HepG2 (cell line): Measurements from ENCODE around the gene KIAA1217. TPM values are rescaled to one million over a fixed set of nuclear protein-coding genes. Genes with fewer than 3 reads are reported as not detected.

Experiments
- ATAC-seq: fragments of 200-7000 bp; cut with Tn5 transposase; 3 replicates; pipeline ENCODE4 v1.9.1; 2020; ENCODE audit warnings: mild to moderate bottlenecking, moderate library complexity
- BruUV-seq: library from RNA; stranded (reverse); fragments of 400-500 nt; replicated peaks from 2 replicates; lab custom pipeline; 2021; lab: Mats Ljungman, UMichigan
- CTCF ChIA-PET: fragments of 300-600 bp; formaldehyde crosslinking; extraction: SDS; loops from one replicate; lab custom pipeline; 2021; ENCODE audit warnings: low total read pairs, inconsistent platforms, low intra/inter-chr PET ratio; lab: Yijun Ruan, JAX
- POLR2A ChIA-PET: fragments of 350-600 bp; sonication (Branson Sonifier 250); formaldehyde crosslinking; loops from one replicate; lab custom pipeline; 2020; ENCODE audit warnings: antibody characterized with exemption, inconsistent platforms; lab: Yijun Ruan, JAX
- DNase-seq: peaks from one replicate; pipeline ENCODE4 v3.0.0-alpha.2; 2015; ENCODE audit warnings: low spot score
- FAIRE-seq: peaks from 3 replicates; lab custom pipeline; 2011; peaks lifted over from hg19 to GRCh38; lab: Jason Lieb, UNC
- H2AFZ ChIP-seq: one replicate; pipeline ENCODE4 v1.6.1; 2011; ENCODE audit warnings: low read length, inconsistent platforms
- H3K27ac ChIP-seq: fragments of 300-600 bp; 3 replicates; pipeline ENCODE4 v1.8.0; 2011; ENCODE audit warnings: mixed run types, mild to moderate bottlenecking, mixed read lengths, low read length, inconsistent platforms; ENCODE audit not compliant: insufficient read depth; ENCODE audit errors: extremely low read length
- H3K27me3 ChIP-seq, 2 experiments: fragments of 200-600 bp in 1 of 2; 2 replicates in 1 of 2; 3 replicates in 1 of 2; pipeline versions ENCODE4 v1.6.0 to v1.8.0; 2011; ENCODE audit warnings: low read length in 2 of 2, mild to moderate bottlenecking in 2 of 2, moderate library complexity in 2 of 2, inconsistent platforms in 1 of 2; ENCODE audit not compliant: insufficient read depth in 2 of 2, control insufficient read depth in 1 of 2
- H3K36me3 ChIP-seq, 2 experiments: fragments of 200-600 bp in 1 of 2; replicated peaks in 1 of 2; 2 replicates in 1 of 2; 3 replicates in 1 of 2; pipeline versions ENCODE4 v1.5.1 to v1.8.0; 2011; ENCODE audit warnings: low read length in 2 of 2, inconsistent platforms in 1 of 2; ENCODE audit not compliant: insufficient read depth in 2 of 2, control insufficient read depth in 1 of 2
- H3K4me1 ChIP-seq: 2 replicates; pipeline ENCODE4 v1.5.1; 2012; ENCODE audit warnings: low read length, inconsistent platforms; ENCODE audit not compliant: insufficient read depth
- H3K4me2 ChIP-seq: 2 replicates; pipeline ENCODE4 v1.6.0; 2011; ENCODE audit warnings: low read depth, low read length, inconsistent platforms
- H3K4me3 ChIP-seq, 3 experiments: fragments of 200-600 bp in 1 of 3; sonication (generic), shearing (Covaris generic) in 1 of 3; replicated peaks in 1 of 3; 2 replicates each; pipeline ENCODE4 v1.5.1; 2011 to 2016; ENCODE audit warnings: low read length in 3 of 3, inconsistent platforms in 2 of 3, low read depth in 2 of 3, mild to moderate bottlenecking in 2 of 3, control low read depth in 1 of 3, mixed read lengths in 1 of 3; ENCODE audit not compliant: insufficient read depth in 1 of 3
- H3K79me2 ChIP-seq: one replicate; pipeline ENCODE4 v1.6.1; 2011; ENCODE audit warnings: low read length, inconsistent platforms; ENCODE audit not compliant: insufficient read depth
- H3K9ac ChIP-seq: 2 replicates; pipeline ENCODE4 v1.6.0; 2011; ENCODE audit warnings: mild to moderate bottlenecking, low read depth, low read length, inconsistent platforms; ENCODE audit not compliant: insufficient read depth
- H3K9me3 ChIP-seq: 2 replicates; pipeline ENCODE4 v1.5.1; 2012; ENCODE audit warnings: mild to moderate bottlenecking, low read length
- H4K20me1 ChIP-seq: 2 replicates; pipeline ENCODE4 v1.6.0; 2011; ENCODE audit warnings: inconsistent platforms, mild to moderate bottlenecking, low read length, moderate library complexity; ENCODE audit not compliant: insufficient read depth
- POLR2G ChIP-seq: fragments of 200-400 bp; formaldehyde crosslinking; IDR thresholded peaks from 2 replicates; pipeline ENCODE4 v1.6.1; 2018; ENCODE audit warnings: mild to moderate bottlenecking, low read depth, low read length, moderate library complexity
- ZNF781 ChIP-seq: sonication (generic); formaldehyde crosslinking; IDR thresholded peaks from 2 replicates; pipeline ENCODE4 v1.5.1; 2020; ENCODE audit warnings: borderline replicate concordance, mild to moderate bottlenecking, missing genetic modification reagents; ENCODE audit errors: not compliant biosample characterization
- ZNF790 ChIP-seq: sonication (generic); formaldehyde crosslinking; IDR thresholded peaks from 2 replicates; pipeline ENCODE4 v1.8.0; 2022; ENCODE audit warnings: missing genetic modification reagents, mild to moderate bottlenecking, borderline replicate concordance
- WGBS: methylation state at CpG from one replicate; pipeline ENCODE4 v1.1.6; 2017; ENCODE audit warnings: low lambda C conversion rate; 5-methylcytosine and 5-hydroxymethylcytosine counted together
- in situ Hi-C: cut with HindIII; loops from 2 replicates; pipeline ENCODE4 v1.10.0; 2017; ENCODE audit warnings: low pct_unique_long_range_greater_than_20kb; ENCODE audit not compliant: extremely low pct_ligation_motif_present
- intact Hi-C: fragments of 100-400 bp; cut with micrococcal nuclease; formaldehyde crosslinking; loops from one replicate; pipeline ENCODE4 v1.10.0; 2022; ENCODE audit not compliant: unreplicated experiment
- polyA plus RNA-seq, 8 experiments: library from polyadenylated mRNA; depleted of rRNA in 3 of 8; stranded (reverse) in 7 of 8; unstranded in 1 of 8; fragments of >200 nt; fragmentation: Illumina TruSeq in 4 of 8; extraction: Trizol in 4 of 8; gene quantifications; 2 replicates each; pipeline versions ENCODE4 v1.2.1 to v1.2.3, GENCODE V29; 2011 to 2016; ENCODE audit warnings: low read depth in 4 of 8, missing spikeins in 1 of 8, mixed read lengths in 1 of 8; ENCODE audit not compliant: insufficient read depth in 1 of 8
- total RNA-seq, 5 experiments: library from RNA; depleted of rRNA; stranded (reverse); fragments of >200 nt; fragmentation: Illumina TruSeq; extraction: Trizol; gene quantifications; 2 replicates each; pipeline ENCODE4 v1.2.3, GENCODE V29; 2016; ENCODE audit warnings: low read depth in 1 of 5
- TF ChIP-seq, protein P1 (sequence below): sonication (generic); formaldehyde crosslinking; IDR thresholded peaks from 2 replicates; pipeline ENCODE4 v1.5.0; 2020; ENCODE audit warnings: mild to moderate bottlenecking, missing genetic modification reagents, borderline replicate concordance
- TF ChIP-seq, protein P2 (sequence below): sonication (generic); formaldehyde crosslinking; IDR thresholded peaks from 2 replicates; pipeline ENCODE4 v1.5.1; 2020; ENCODE audit warnings: mild to moderate bottlenecking, missing genetic modification reagents, moderate library complexity
- TF ChIP-seq, protein P3 (sequence below): IDR thresholded peaks from 2 replicates; pipeline ENCODE4 v1.6.1; 2016
- TF ChIP-seq, protein P4 (sequence below): sonication (generic); formaldehyde crosslinking; IDR thresholded peaks from 2 replicates; pipeline ENCODE4 v1.8.0; 2022; ENCODE audit warnings: mild to moderate bottlenecking, missing genetic modification reagents, borderline replicate concordance
- TF ChIP-seq, protein P5 (sequence below): sonication (generic); formaldehyde crosslinking; IDR thresholded peaks from 2 replicates; pipeline ENCODE4 v1.4.0; 2020; ENCODE audit warnings: missing genetic modification reagents
- TF ChIP-seq, protein P6 (sequence below): sonication (generic); formaldehyde crosslinking; IDR thresholded peaks from 2 replicates; pipeline ENCODE4 v1.4.0; 2020; ENCODE audit warnings: missing genetic modification reagents

Gene KIAA1217
- total and polyA plus RNA-seq, 2 of the 13 experiments (the other 11 are each of a cell fraction or from before 2014, with no cell fraction given) = 4.6 to 10.9 TPM

DNA sequence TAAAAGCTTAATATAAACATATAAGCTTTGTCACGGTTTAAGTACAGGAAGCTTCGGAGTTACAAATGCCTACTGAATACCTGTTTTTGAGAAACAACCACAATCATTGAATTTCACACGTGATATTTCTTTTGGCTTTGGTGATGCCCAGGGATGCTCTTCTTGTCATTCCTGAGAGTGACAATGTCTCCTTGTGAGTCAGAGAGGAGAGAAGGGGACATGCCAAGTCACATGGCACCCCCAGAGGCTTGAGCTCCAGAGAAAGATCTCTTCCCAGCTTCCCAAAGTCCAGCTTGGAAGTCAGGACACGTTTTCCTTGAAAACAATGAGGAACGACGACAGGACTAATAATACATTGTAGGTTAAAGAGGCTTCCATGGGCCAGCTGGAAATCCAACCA, 272.3 kb downstream of the KIAA1217 start:
- CTCF ChIA-PET = no interaction called here
- WGBS = 96% methylated on average over 6 of the region's 6 CpGs
- no TSS peak for BruUV-seq
- no peak overlapping the region for H3K4me2 ChIP-seq
- no peaks in the 10 kb centered on the region for H3K9me3 ChIP-seq
- POLR2A ChIA-PET = interaction anchor here (1.1 kb wide), 1 partner anchor 15 kb away, joined by 3 read pairs; no protein-coding TSS in a partner anchor
- H3K27me3 ChIP-seq = no peaks in the 10 kb centered on the region
- FAIRE-seq (no peak), ATAC-seq (no peak), DNase-seq (no peak)
- no peak overlapping the region for H3K9ac ChIP-seq
- in situ Hi-C loops = no loop called here
- peaks cover 8% of the 10 kb centered on the region for H3K4me1 ChIP-seq
- no peaks in the 10 kb centered on the region for H3K79me2 ChIP-seq
- H3K27ac ChIP-seq = no peak overlapping the region
- H3K4me3 ChIP-seq = no peak overlapping the region
- no peak overlapping the region for H2AFZ ChIP-seq
- H4K20me1 ChIP-seq = no peaks in the 10 kb centered on the region
- peaks cover 4 to 15% of the 10 kb centered on the region in 2 experiments; a peak in 4 of 5 replicates for H3K36me3 ChIP-seq
- intact Hi-C loops = no loop called here
- no peak for TF ChIP-seq ZNF790 (CRISPR knock-in tag)
- TF ChIP-seq, protein P1, sequence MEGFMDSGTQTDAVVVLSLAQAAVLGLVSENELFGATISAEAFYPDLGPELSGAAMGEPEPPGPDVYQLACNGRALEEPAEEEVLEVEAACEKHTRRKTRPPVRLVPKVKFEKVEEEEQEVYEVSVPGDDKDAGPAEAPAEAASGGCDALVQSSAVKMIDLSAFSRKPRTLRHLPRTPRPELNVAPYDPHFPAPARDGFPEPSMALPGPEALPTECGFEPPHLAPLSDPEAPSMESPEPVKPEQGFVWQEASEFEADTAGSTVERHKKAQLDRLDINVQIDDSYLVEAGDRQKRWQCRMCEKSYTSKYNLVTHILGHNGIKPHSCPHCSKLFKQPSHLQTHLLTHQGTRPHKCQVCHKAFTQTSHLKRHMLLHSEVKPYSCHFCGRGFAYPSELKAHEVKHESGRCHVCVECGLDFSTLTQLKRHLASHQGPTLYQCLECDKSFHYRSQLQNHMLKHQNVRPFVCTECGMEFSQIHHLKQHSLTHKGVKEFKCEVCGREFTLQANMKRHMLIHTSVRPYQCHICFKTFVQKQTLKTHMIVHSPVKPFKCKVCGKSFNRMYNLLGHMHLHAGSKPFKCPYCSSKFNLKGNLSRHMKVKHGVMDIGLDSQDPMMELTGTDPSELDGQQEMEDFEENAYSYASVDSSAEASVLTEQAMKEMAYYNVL (CRISPR knock-in tag) = no peak
- TF ChIP-seq, protein P2, sequence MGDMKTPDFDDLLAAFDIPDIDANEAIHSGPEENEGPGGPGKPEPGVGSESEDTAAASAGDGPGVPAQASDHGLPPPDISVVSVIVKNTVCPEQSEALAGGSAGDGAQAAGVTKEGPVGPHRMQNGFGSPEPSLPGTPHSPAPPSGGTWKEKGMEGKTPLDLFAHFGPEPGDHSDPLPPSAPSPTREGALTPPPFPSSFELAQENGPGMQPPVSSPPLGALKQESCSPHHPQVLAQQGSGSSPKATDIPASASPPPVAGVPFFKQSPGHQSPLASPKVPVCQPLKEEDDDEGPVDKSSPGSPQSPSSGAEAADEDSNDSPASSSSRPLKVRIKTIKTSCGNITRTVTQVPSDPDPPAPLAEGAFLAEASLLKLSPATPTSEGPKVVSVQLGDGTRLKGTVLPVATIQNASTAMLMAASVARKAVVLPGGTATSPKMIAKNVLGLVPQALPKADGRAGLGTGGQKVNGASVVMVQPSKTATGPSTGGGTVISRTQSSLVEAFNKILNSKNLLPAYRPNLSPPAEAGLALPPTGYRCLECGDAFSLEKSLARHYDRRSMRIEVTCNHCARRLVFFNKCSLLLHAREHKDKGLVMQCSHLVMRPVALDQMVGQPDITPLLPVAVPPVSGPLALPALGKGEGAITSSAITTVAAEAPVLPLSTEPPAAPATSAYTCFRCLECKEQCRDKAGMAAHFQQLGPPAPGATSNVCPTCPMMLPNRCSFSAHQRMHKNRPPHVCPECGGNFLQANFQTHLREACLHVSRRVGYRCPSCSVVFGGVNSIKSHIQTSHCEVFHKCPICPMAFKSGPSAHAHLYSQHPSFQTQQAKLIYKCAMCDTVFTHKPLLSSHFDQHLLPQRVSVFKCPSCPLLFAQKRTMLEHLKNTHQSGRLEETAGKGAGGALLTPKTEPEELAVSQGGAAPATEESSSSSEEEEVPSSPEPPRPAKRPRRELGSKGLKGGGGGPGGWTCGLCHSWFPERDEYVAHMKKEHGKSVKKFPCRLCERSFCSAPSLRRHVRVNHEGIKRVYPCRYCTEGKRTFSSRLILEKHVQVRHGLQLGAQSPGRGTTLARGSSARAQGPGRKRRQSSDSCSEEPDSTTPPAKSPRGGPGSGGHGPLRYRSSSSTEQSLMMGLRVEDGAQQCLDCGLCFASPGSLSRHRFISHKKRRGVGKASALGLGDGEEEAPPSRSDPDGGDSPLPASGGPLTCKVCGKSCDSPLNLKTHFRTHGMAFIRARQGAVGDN (CRISPR knock-in tag) = no peak
- TF ChIP-seq, protein P3, sequence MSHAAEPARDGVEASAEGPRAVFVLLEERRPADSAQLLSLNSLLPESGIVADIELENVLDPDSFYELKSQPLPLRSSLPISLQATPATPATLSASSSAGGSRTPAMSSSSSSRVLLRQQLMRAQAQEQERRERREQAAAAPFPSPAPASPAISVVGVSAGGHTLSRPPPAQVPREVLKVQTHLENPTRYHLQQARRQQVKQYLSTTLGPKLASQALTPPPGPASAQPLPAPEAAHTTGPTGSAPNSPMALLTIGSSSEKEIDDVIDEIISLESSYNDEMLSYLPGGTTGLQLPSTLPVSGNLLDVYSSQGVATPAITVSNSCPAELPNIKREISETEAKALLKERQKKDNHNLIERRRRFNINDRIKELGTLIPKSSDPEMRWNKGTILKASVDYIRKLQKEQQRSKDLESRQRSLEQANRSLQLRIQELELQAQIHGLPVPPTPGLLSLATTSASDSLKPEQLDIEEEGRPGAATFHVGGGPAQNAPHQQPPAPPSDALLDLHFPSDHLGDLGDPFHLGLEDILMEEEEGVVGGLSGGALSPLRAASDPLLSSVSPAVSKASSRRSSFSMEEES (CRISPR knock-in tag) = no peak
- no peak for TF ChIP-seq ZNF781 (CRISPR knock-in tag)
- TF ChIP-seq POLR2G = no peak
- TF ChIP-seq, protein P4, sequence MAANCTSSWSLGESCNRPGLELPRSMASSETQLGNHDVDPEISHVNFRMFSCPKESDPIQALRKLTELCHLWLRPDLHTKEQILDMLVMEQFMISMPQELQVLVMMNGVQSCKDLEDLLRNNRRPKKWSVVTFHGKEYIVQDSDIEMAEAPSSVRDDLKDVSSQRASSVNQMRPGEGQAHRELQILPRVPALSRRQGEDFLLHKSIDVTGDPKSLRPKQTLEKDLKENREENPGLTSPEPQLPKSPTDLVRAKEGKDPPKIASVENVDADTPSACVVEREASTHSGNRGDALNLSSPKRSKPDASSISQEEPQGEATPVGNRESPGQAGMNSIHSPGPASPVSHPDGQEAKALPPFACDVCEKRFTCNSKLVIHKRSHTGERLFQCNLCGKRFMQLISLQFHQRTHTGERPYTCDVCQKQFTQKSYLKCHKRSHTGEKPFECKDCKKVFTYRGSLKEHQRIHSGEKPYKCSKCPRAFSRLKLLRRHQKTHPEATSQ (CRISPR knock-in tag) = no peak
- TF ChIP-seq, protein P5, sequence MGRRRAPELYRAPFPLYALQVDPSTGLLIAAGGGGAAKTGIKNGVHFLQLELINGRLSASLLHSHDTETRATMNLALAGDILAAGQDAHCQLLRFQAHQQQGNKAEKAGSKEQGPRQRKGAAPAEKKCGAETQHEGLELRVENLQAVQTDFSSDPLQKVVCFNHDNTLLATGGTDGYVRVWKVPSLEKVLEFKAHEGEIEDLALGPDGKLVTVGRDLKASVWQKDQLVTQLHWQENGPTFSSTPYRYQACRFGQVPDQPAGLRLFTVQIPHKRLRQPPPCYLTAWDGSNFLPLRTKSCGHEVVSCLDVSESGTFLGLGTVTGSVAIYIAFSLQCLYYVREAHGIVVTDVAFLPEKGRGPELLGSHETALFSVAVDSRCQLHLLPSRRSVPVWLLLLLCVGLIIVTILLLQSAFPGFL (CRISPR knock-in tag) = no peak
- TF ChIP-seq, protein P6, sequence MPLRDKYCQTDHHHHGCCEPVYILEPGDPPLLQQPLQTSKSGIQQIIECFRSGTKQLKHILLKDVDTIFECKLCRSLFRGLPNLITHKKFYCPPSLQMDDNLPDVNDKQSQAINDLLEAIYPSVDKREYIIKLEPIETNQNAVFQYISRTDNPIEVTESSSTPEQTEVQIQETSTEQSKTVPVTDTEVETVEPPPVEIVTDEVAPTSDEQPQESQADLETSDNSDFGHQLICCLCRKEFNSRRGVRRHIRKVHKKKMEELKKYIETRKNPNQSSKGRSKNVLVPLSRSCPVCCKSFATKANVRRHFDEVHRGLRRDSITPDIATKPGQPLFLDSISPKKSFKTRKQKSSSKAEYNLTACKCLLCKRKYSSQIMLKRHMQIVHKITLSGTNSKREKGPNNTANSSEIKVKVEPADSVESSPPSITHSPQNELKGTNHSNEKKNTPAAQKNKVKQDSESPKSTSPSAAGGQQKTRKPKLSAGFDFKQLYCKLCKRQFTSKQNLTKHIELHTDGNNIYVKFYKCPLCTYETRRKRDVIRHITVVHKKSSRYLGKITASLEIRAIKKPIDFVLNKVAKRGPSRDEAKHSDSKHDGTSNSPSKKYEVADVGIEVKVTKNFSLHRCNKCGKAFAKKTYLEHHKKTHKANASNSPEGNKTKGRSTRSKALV (CRISPR knock-in tag) = no peak
